NCI-H128 (cell line): Measurements from ENCODE around the gene ABT1.
A peak's percentile ranks its signal among the peaks of the same experiment; 100 is the strongest.

Experiments
- DNase-seq: peaks from one replicate; lab custom pipeline; 2025; ENCODE audit not compliant: unreplicated experiment; lab: John Stamatoyannopoulos, UW

The ABT1 gene

DNA sequence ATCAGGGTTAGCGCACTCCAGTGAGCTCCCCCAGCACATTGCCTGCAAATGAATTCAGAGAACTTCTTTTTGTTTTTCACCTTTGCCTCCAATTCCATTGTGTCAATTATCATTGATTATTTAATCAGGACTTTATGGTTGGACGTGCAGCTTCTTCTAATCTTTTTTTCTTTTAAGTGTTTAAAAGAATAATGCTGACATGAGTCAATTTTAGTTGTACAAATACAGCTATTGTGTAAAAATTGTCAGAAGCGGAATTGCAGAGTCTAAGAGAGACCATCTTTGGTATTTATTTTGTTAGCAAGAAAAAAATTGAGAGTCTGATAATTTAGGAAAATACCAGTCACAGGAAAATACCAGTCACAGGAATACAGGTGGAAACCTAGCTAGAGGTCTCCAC is 5.5 kb downstream of the ABT1 start:
- DNase-seq: no peak

DNA sequence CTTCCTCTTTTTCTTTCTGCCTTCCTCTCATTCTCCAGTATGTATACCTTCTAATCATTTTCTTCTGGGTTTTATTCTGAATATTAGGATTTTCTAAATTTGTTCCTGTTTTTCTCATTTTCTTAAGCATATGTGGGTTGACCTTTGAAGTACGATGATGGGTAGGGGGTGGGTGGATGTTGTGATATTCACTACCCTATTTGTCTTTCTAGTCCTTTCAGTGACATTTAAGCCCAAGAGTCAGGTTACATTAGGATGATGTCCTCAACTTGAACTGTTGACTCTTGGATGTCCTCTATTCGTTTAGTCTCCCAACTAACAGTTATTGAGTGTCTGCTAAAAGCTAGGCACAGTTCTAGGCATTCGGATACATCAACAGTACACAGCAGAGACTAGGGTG is 7.3 kb downstream of the ABT1 start:
- DNase-seq: no peak

DNA sequence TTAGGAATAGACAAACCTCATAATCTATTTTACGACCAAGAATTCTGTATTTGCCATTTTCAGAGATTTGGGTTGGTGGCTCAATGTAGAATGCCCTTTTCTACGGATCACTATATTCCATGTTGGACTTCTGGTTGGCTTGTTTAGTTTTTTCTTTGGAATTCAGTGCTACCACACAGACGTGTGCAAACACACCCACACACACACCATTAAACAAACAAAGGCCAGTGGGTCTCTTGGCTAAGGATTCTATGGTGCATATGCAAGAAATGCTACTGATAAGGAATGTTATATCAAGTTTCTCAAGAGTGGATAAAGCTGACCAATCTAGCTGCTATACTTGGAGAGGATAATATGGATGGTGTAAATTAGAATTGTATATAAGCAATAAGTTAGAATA is 8.0 kb downstream of the ABT1 start:
- no peak for DNase-seq

DNA sequence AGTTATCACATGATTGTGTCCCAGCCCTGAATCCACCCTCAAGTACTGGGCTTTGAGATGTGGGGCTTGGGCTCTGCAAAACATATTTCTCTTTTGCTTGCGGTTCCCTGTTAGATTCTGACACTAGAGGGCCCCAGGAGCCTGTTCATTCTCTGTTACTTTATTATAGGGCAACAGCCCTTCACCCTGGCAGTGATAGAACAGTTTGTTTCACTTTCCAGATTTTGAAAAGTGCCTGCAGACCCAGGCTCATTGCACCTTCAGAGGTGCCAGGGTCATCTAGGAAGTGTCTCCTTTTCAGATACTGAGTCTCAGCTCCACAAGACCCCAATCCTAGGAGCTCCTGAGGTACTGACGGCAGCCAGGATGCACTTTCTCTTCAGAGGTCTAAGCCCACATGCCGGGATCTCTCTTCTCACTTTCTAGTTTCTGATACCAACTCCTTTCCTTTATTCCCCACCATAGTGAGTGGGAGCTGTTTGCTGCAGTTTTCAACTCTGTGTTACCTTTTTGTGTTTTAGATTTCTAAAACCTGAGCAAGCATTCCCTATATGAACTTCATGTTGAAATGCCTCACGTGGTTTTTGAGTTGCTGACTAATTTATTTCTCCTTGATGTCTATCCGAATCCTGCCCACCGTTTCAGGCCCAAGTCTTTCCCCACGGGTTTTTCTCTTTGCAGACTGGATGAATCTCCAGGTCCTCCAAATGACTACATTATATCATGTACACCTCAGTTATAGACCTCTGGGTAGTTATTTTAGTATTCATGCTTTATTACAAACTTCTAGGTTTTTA is 10.9 kb downstream of the ABT1 start:
- peak; percentile 49 for DNase-seq

DNA sequence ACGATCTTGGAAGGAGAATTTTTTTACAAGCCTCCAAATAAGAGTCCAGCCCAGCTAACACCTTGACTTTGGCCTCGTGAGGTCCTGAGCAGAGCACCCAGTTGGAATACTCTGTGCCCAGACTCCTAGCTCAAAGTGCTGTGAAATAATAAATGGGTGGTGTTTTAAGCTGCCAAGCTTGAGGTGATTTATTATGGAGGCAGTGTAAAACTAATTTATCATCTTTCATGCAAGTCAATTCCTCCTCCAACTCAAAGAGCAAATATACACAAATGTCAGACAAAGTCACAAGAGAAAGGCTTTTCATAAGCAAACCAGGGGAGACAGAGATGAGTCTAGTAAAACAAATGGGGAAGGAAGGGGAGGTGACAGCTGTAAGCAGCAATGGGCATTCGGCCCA is 12.7 kb downstream of the ABT1 start:
- no peak for DNase-seq

DNA sequence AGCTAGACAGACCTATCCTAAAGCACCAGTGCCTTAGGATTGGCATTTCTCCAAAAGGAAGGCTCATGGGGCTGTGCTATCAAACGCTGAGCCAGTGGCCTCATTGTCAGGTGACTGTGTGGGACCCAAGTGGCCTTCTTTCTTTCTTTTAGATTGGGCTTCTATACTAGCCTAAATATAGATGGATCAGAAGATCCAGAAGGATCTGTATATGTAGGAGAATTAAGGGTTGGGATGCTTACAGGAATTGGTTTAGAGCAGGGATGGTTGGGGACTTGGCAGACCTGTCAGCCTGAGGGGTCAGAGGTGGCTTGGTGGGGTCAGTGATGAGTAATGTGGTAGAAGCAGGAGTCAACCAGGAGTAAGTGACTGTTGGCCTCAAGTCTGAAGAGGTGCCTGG is 14.8 kb downstream of the ABT1 start:
- DNase-seq: no peak

DNA sequence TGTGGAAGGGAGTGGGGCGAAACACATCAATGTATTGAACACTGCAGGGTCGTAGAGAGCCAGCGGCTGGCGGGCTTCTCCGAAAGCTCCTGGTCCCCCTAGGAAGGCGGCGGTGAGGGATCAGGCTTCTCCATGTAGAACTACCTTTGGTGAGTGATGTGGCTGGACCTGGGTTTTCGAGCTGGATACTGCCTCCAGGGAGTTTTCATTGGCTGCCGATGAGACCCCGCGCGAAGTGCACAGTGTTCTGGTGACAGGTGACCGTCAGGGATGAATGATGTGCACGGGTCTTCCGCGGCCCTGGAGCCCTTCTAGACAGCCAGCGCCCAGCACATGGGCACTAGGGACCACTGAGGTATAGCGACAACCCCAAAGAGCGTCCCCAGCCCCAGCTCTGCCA is 16.4 kb downstream of the ABT1 start:
- no peak for DNase-seq

DNA sequence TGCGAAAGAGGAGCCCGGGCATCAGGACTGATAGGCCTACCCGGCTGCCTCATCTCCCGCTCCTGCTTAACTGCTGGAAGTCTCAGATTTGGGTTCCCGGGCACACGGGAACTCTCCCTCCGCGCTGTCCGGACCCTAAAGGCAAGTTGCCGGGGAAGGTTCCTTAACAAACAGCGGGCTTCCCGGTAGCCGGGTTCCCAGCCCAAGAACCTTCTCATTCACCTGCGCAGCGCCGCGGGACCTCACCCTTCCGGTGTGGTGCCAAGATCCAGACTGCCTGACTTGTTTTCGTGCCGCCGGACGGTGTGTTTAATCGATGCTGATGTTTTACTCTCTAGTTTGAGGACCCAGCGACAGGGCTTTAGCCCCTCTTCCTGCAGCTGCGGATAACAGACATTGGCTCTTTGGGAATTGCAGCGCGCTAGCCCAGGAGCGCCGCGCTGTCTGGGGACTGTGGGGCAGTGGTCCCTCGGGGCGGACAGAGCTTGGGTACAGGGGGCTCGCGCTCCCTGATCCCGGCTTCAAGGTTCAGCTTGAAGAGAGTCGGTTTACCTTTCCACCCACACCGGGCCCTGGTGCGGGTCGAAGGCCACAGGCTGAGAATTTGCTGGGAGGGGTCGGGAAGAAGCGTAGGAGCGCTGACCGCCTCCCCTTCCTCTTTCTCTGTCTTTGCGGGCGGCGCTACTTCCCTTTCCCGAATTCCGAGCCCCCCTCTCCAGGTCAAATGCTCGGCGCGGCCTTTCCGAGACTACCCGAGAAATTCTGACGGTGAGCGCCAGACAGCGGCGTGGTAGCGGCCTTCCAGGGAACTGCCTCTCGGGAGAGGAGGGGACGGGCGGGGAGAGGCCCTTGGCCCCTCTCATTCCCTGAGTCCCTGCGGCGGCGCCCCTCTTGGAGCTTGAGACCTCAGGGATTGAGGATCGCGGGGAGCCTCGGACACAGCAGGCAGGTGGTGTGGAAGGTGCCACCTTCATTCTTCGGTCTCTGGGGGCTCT is 17.2 kb downstream of the ABT1 start:
- DNase-seq: no peak

DNA sequence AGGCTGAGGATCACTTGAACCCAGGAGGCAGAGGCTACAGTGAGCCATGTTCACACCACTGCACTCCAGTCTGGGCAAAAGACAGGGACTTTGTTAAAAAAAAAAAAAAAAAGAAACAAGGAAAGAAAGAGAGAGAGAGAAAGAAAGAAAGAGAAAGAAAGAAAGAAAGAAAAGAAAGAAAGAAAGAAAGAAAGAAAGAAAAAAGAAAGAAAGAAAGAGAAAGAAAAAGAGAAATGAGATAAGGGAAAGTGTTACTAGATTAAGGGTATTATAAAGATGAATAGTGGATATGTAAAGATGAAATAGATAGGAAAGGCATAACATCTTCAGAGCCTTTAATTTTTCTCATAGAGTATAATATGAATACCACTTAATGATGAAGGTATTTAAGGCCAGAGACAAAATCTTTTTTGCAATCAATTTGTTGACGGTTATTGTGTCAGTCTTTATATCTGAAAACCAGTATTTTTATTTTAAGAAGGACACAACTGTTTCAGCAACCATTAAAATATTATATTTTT is 26.6 kb downstream of the ABT1 start:
- no peak for DNase-seq

DNA sequence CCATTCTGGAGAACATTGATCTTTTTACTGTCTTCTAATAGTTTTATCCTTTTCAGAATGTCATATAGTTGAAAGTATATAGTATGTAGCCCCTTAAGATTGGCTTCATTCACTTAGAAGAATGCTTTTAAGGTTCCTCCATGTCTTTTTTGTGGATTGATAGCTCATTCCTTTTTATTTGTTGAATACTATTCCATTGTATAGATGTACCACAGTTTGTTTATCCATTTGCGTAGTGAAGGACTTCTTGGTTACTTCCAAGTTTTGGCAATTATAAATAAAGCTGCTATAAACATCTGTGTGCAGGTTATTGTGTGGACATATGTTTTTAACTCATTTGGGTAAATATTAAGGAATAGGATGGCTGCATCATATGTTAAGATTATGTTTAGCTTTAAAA is 27.8 kb downstream of the ABT1 start:
- no peak for DNase-seq

DNA sequence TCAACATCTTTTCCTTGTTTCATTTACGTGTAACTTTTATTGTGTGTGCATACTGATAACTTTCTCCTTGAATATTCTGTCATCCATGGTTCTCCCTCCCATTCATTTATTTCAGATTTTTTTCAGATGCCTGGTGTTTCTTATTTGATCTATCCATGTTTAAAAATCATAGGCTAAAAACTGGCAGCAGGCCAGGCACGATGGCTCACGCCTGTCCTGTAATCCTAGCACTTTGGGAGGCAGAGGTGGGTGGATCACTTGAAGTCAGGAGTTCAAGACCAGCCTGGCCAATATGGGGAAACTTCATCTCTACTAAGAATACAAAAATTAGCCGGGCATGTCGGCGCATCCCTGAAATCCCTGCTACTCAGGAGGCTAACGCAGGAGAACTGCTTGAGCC is 31.1 kb downstream of the ABT1 start:
- DNase-seq: no peak

DNA sequence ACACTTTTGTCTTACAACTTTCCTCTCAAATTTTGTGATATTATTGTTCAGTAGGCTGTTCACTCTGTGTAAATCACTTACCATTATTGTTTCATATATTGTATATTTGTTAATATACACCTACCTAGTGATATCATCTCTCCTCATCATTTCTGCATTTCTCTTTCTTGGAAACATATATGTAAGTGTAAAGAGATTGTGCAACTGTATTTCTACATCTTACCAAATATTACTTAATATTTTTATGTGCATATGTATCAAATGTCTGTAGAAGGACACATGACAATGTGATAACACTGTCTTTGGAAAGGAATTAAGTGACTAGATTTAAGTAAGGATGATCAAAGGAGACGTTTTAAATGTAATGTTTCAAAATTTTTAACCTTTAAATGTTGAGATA is 32.6 kb downstream of the ABT1 start:
- DNase-seq: no peak

DNA sequence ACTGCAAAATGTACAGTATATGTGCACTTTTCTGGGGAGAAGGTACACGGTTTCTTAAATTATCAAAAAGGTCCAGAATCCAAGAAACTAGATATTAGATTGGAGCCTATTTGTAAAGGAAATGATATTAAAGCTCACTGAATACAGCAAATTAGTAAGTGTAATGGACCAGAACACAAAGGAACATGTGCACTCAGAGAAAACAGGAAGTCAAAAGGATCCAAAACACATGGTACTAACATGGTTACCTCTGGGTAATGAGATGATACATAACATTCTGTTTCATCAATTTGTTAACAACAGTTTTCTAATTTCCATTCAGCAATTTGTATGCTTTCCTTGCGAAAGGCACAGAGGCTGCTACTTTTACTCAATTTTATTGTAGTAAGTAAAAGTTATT is 44.1 kb downstream of the ABT1 start:
- no peak for DNase-seq

DNA sequence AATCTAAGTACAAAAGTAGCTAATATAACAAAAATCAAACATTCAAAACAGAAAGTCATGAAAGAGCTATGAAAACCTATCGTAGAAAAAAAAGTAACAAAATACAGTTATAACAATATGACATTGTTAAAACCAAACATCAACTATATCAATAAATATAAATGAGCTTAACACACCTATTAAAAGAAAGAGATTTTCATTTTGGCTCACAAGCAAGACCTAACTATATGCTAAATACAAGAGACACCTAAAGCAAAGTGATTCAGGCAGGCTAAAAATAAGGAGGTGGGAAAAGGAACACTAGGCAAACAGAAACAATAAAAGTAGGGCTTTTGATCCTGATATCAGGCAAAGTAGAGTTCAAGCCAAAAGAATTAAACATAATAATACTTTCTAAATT is 49.3 kb downstream of the ABT1 start:
- DNase-seq: no peak
